Measurements from ENCODE around the gene ATL3.

DNA sequence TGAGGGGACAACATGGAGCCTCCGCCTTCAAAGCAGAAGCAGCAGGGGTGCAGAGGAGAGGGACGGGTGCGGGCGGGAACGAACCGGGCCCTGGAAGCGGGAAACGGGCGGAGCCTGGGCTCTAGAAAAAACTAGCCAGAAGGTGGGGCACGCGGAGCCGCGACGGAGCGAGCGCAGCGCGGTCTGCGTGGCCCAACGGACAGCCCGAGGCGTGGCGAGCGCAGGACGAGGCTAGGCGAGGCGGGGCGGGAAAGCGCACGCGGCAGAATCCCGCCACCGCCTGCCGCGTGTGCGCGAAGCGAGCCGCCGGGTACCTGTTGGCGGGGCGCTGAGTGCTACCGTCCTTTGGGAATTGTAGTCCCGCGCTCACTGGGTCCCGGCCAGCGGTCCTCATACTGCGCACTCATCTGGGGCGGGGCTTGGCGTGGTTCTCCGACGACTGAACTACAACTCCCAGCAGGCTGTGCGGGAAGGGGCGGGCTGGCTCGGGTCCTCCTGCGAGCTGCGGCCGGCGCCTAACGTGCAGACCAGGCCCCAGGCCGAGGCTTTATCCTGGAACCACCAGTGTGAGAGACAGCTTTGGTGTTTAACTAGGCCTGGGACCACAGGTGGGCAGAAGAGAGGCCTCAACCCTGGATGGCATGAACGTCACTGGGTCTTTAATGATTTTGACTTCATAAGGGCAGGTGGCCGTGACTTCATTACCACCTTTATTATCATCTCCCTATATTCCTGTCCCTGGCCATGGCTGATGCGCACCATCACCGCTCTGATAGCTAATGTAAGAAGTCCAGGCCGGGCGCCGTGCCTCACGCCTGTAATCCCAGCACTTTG is at the start of gene ATL3:
- peak in 1 of 2 donors; percentile 57 for TF ChIP-seq POLR2A (IDR thresholded peaks at IDR 0.05)
- TF ChIP-seq, protein P1, sequence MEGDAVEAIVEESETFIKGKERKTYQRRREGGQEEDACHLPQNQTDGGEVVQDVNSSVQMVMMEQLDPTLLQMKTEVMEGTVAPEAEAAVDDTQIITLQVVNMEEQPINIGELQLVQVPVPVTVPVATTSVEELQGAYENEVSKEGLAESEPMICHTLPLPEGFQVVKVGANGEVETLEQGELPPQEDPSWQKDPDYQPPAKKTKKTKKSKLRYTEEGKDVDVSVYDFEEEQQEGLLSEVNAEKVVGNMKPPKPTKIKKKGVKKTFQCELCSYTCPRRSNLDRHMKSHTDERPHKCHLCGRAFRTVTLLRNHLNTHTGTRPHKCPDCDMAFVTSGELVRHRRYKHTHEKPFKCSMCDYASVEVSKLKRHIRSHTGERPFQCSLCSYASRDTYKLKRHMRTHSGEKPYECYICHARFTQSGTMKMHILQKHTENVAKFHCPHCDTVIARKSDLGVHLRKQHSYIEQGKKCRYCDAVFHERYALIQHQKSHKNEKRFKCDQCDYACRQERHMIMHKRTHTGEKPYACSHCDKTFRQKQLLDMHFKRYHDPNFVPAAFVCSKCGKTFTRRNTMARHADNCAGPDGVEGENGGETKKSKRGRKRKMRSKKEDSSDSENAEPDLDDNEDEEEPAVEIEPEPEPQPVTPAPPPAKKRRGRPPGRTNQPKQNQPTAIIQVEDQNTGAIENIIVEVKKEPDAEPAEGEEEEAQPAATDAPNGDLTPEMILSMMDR (IDR thresholded peaks at IDR 0.05): no peak
